Chondrocyte (in vitro differentiated cells): Measurements from ENCODE around the gene GLRA3. TPM values are rescaled to one million over a fixed set of nuclear protein-coding genes. Genes with fewer than 3 reads are reported as not detected.
"Not testable (repeated sequence)": the region's sequence is repeated elsewhere in the genome, so short reads cannot be mapped to it uniquely, and the experiment has no call there.

Source experiments
- DNase-seq: peaks from one replicate; pipeline ENCODE4 v3.0.0; 2021; ENCODE audit warnings: mixed read lengths, low spot score
- H3K27ac Mint-ChIP-seq: one replicate; pipeline ENCODE4 v1.8.0; 2021; ENCODE audit warnings: mild to moderate bottlenecking, moderate library complexity, mixed read lengths; ENCODE audit not compliant: unreplicated experiment
- H3K27me3 Mint-ChIP-seq: 2 replicates; pipeline ENCODE4 v1.8.0; 2021; ENCODE audit warnings: low read depth, mixed read lengths
- H3K36me3 Mint-ChIP-seq: 2 replicates; pipeline ENCODE4 v1.8.0; 2021; ENCODE audit warnings: low read depth, mixed read lengths
- H3K4me1 Mint-ChIP-seq: 2 replicates; pipeline ENCODE4 v1.8.0; 2021; ENCODE audit warnings: low read depth, mild to moderate bottlenecking, mixed read lengths
- H3K4me3 Mint-ChIP-seq: one replicate; pipeline ENCODE4 v1.8.0; 2021; ENCODE audit warnings: mild to moderate bottlenecking, moderate library complexity, mixed read lengths; ENCODE audit not compliant: unreplicated experiment
- H3K9me3 Mint-ChIP-seq: 2 replicates; pipeline ENCODE4 v1.8.0; 2021; ENCODE audit warnings: low read depth, mixed read lengths
- total RNA-seq: library from RNA; stranded (reverse); gene quantifications from 3 replicates; pipeline ENCODE4 v1.2.1, GENCODE V29; 2021
- TF ChIP-seq, protein P1 (sequence below): fragments of 200-600 bp; sonication (generic); IDR thresholded peaks from 2 replicates; pipeline ENCODE4 v1.5.0; 2021; ENCODE audit warnings: antibody characterized with exemption, mild to moderate bottlenecking, moderate library complexity

Gene GLRA3
- total RNA-seq, 1 donor from 2014 or later: not detected

DNA sequence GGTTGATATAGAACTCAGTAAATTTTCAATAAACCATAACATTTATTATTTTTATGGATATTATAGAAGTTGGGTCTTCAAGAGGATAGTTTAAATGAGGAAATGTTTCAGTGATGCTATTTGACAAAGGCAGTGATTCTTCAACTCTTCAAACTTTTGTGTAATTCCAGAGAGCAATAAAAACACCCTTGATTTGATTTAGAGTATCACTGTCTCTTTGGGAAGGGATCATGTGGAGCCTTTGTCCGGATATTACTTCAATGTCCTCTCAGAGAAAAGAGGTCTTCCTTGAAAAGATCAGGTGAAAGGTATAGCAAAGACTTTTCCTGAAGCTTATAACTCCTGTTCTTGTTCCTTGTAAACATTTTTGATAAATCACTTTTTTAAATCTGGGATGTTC, 23.3 kb downstream of the GLRA3 start:
- peaks cover 8% of the 10 kb centered on the region for H3K27me3 Mint-ChIP-seq
- TF ChIP-seq, protein P1, sequence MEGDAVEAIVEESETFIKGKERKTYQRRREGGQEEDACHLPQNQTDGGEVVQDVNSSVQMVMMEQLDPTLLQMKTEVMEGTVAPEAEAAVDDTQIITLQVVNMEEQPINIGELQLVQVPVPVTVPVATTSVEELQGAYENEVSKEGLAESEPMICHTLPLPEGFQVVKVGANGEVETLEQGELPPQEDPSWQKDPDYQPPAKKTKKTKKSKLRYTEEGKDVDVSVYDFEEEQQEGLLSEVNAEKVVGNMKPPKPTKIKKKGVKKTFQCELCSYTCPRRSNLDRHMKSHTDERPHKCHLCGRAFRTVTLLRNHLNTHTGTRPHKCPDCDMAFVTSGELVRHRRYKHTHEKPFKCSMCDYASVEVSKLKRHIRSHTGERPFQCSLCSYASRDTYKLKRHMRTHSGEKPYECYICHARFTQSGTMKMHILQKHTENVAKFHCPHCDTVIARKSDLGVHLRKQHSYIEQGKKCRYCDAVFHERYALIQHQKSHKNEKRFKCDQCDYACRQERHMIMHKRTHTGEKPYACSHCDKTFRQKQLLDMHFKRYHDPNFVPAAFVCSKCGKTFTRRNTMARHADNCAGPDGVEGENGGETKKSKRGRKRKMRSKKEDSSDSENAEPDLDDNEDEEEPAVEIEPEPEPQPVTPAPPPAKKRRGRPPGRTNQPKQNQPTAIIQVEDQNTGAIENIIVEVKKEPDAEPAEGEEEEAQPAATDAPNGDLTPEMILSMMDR: no peak
- no peaks in the 10 kb centered on the region for H3K4me1 Mint-ChIP-seq
- no peak overlapping the region for H3K4me3 Mint-ChIP-seq
- H3K27ac Mint-ChIP-seq: no peak overlapping the region
- no peak for DNase-seq
- H3K36me3 Mint-ChIP-seq: no peaks in the 10 kb centered on the region
- H3K9me3 Mint-ChIP-seq: peaks cover 13% of the 10 kb centered on the region

DNA sequence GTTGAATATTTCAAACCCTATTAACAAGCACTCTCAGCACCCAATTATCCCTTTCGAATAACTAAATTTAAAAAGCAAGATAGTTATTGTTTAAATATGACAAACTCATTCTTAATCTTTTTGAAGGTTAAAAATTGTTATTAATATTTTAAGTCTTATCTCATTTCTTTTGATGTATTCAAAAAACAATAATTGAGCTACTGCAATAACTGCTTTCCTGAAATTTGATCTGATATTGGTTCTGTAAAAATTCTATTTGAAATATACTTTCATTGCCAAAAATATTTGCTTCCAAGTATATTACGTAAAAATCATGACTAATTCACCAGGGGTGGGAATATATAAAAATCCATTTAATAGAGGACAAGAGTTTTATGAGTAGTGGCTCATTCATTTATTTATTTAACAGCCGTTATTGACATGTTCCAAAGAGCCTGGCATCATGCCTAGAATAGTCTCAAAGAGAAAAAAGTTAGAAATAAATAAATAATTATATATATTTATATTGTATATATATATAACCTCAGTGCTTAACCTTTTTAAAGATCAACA, 34.4 kb downstream of the GLRA3 start:
- TF ChIP-seq, protein P1: no peak
- Mint-ChIP-seq H3K4me1 (no peaks in the 10 kb centered on the region), H3K36me3 (no peaks in the 10 kb centered on the region), H3K4me3 (no peak overlapping the region), H3K27me3 (peaks cover 3% of the 10 kb centered on the region), H3K27ac (no peak overlapping the region), H3K9me3 (peaks cover 4% of the 10 kb centered on the region)
- no peak for DNase-seq

DNA sequence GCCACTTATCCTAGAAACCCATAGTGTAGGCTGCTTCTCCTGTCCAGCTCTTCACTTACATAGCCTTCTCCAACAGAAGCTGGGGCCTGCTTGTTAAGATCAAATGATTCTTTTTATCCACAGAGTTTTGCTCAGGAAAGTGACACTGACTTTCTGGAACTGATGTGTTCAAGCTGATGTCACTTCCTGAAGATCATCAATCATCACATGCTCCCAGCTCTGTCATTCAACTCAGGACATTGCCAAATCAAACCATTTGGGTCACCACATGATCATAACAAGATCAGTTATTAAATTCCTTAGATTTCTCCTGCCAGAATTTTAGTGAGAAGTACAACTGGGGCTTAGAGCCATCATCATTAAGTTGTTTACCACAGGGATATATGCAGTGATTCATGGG, 39.4 kb downstream of the GLRA3 start:
- no peaks in the 10 kb centered on the region for H3K36me3 Mint-ChIP-seq
- H3K27ac Mint-ChIP-seq: no peak overlapping the region
- H3K27me3 Mint-ChIP-seq: peaks cover 8% of the 10 kb centered on the region
- no peak for DNase-seq
- H3K4me1 Mint-ChIP-seq: no peaks in the 10 kb centered on the region
- TF ChIP-seq, protein P1: no peak
- peaks cover 4% of the 10 kb centered on the region for H3K9me3 Mint-ChIP-seq
- H3K4me3 Mint-ChIP-seq: no peak overlapping the region

DNA sequence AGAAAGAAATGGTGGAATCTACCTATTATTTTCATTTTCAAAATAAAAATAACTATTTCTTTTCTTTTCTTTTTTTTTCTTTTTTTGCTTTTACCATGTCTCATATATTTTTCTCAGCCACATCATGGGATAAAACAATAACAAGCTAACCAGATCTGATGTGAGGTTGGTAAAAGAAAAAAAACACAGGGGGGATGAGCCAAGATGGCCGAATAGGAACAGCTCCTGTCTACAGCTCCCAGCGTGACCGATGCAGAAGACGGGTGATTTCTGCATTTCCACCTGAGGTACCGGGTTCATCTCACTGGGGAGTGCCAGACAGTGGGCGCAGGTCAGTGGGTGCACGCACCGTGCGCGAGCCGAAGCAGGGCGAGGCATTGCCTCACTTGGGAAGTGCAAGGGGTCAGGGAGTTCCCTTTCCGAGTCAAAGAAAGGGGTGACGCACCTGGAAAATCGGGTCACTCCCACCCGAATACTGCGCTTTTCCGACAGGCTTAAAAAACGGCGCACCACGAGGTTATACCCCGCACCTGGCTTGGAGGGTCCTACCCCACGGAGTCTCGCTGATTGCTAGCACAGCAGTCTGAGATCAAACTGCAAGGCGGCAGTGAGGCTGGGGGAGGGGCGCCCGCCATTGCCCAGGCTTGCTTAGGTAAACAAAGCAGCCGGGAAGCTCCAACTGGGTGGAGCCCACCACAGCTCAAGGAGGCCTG, 50.6 kb downstream of the GLRA3 start:
- not testable (repeated sequence) for H3K4me1 Mint-ChIP-seq, H3K36me3 Mint-ChIP-seq, H3K27me3 Mint-ChIP-seq, H3K4me3 Mint-ChIP-seq, DNase-seq, H3K9me3 Mint-ChIP-seq, H3K27ac Mint-ChIP-seq

DNA sequence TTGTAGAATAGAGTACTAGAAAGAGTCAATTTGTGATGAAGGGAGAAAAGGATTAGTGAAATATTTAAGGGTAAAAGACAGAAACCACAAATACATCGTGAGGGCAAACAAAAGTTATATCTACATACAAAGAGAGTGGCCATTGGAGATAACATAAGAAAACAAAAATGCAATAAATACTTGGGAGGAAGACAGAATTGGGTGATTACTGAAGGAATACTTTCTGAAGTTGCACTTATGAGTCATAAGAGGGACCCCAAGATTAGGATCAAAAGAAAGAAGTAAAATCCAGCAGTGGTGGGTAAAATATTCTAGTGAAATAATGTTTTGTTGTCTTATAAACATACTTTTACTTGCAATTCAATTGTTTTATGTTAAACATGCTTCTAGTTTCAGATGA, 53.7 kb downstream of the GLRA3 start:
- TF ChIP-seq, protein P1: no peak
- H3K9me3 Mint-ChIP-seq: no peaks in the 10 kb centered on the region
- no peak overlapping the region for H3K4me3 Mint-ChIP-seq

More for the DNA sequence above, 53.7 kb downstream of the GLRA3 start:
- Mint-ChIP-seq H3K27ac (no peak overlapping the region), H3K36me3 (no peaks in the 10 kb centered on the region), H3K27me3 (peaks cover 10% of the 10 kb centered on the region), H3K4me1 (no peaks in the 10 kb centered on the region)
- DNase-seq: no peak
